Activated CD4-positive, alpha-beta memory T cell treated with anti-CD3 and anti-CD28 coated beads, Interleukin-2, amount 10 ng/mL, durations not matched to agents 7 days and 5 days (primary cell): ENCODE measurements around the gene IFT81. TPM values are rescaled to one million over a fixed set of nuclear protein-coding genes. Genes with fewer than 3 reads are reported as not detected.
"Not testable (repeated sequence)": the region's sequence is repeated elsewhere in the genome, so short reads cannot be mapped to it uniquely, and the experiment has no call there.

Experiments
- CTCF ChIA-PET: fragments of 350-600 bp; sonication (Branson Sonifier 250); formaldehyde crosslinking; loops from one replicate; lab custom pipeline; 2021; ENCODE audit warnings: antibody characterized with exemption, inconsistent platforms; lab: Charles Lee
- POLR2A ChIA-PET: fragments of 350-600 bp; sonication (Branson Sonifier 250); formaldehyde crosslinking; loops from one replicate; lab custom pipeline; 2021; ENCODE audit warnings: antibody characterized with exemption; lab: Charles Lee
- DNase-seq: peaks from one replicate; pipeline ENCODE4 v3.0.0-alpha.2; 2020
- H3K27ac Mint-ChIP-seq: one replicate; pipeline ENCODE4 v1.8.0; 2021; ENCODE audit warnings: mild to moderate bottlenecking, mixed read lengths
- H3K27me3 Mint-ChIP-seq: one replicate; pipeline ENCODE4 v1.8.0; 2021; ENCODE audit warnings: mixed read lengths
- H3K36me3 Mint-ChIP-seq: one replicate; pipeline ENCODE4 v1.8.0; 2021; ENCODE audit warnings: low read depth, mixed read lengths
- H3K4me1 Mint-ChIP-seq: one replicate; pipeline ENCODE4 v1.8.0; 2021; ENCODE audit warnings: mixed read lengths
- H3K4me3 Mint-ChIP-seq: one replicate; pipeline ENCODE4 v1.8.0; 2021; ENCODE audit warnings: mild to moderate bottlenecking, mixed read lengths
- H3K9me3 Mint-ChIP-seq: one replicate; pipeline ENCODE4 v1.8.0; 2021; ENCODE audit warnings: mixed read lengths
- total RNA-seq, 2 experiments: library from RNA; stranded (reverse); gene quantifications; one replicate each; pipeline ENCODE4 v1.2.3, GENCODE V29; 2021

IFT81 gene
- total RNA-seq, 2 experiments from 2014 or later, result 2.0 to 2.6 TPM

DNA sequence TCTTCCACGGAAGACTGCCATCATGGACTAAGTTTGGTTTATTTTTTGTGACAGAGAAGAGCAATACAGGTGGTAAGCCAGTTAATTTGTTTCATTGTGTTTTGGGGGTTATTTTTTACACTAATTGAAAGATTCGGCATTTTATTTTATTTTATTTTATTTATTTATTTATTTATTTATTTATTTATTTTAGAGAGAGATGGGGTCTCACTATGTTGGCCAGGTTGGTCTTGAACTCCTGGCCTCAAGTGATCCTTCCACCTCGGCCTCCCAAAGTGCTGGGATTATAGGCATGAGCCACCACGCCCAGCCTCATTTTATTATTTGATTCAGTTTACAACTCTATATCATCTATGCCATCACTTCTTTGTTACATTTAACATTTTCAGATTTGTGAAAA, 104.2 kb downstream of the IFT81 start:
- H3K27me3 Mint-ChIP-seq, result peaks cover 14% of the 10 kb centered on the region
- DNase-seq, H3K9me3 Mint-ChIP-seq, CTCF ChIA-PET, H3K4me1 Mint-ChIP-seq, H3K36me3 Mint-ChIP-seq, H3K4me3 Mint-ChIP-seq, H3K27ac Mint-ChIP-seq, POLR2A ChIA-PET: not testable (repeated sequence)

DNA sequence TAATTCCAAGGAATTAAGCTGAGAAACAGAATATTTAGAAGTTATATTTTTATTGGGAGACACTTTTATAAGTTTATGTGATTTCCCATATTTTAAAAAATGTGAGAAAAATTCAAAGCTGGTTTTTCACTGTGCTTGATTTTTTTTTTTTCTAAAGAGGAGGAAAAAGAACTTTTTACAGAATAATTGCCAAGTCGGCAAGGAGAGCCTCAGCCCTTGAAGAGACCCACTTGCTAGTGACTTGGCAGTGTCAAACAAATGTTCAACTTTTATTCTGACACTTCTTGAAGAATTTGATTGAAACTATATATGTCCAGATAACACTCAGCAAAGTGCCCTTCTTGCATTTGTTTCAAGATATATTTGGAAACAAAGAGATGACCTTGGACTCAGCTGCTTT, 104.6 kb downstream of the IFT81 start:
- Mint-ChIP-seq H3K27ac (no peak overlapping the region), H3K9me3 (no peaks in the 10 kb centered on the region), H3K4me3 (no peak overlapping the region), H3K4me1 (no peaks in the 10 kb centered on the region), H3K27me3 (peaks cover 18% of the 10 kb centered on the region), H3K36me3 (no peaks in the 10 kb centered on the region)
- CTCF ChIA-PET, result no interaction called here
- POLR2A ChIA-PET, result no interaction called here
- no peak for DNase-seq

DNA sequence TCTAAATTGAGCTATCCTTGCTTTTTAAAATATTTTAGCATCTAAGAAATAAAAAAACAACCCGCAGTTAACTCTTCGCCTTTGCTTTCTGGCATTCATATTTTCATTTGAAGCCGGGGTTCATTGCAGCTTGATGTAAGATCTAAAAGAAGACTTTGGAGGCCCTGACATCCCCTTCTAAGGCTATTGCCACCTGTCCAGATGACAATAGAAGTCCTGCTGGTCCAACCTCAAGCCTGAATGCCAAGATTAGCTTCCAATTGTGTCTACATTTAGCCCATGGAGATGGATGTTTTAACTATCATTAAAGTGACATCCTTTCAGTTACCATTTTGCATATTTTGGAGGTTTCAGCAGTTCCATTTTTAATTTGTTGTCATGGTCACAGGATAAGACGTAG, 105.3 kb downstream of the IFT81 start:
- CTCF ChIA-PET, result no interaction called here
- Mint-ChIP-seq H3K4me1 (no peaks in the 10 kb centered on the region), H3K27me3 (peaks cover 19% of the 10 kb centered on the region), H3K27ac (no peak overlapping the region), H3K9me3 (no peaks in the 10 kb centered on the region), H3K36me3 (no peaks in the 10 kb centered on the region), H3K4me3 (no peak overlapping the region)
- DNase-seq, result no peak
- POLR2A ChIA-PET, result no interaction called here

DNA sequence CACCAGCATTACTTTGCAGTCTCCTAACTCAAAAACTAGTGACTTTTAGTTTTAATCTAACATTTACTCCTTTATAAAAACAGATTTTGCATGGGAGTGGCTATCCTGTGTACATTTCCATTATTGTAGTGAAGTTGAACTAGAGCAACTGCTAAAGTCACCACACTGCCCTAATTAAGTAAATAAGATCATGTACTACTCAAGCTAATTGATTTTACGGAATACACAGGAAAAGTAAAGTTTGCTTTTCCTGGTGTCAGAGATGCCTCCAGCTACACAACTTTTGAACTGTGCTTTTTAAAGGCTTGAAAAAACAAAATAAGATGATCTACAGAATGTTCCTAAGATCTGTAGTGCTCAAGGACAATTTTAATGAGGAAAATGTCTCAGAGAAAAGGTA, 106.5 kb downstream of the IFT81 start:
- no peak overlapping the region for H3K4me3 Mint-ChIP-seq
- no peak overlapping the region for H3K27ac Mint-ChIP-seq
- CTCF ChIA-PET, result interaction anchor here (1.1 kb wide), 1 partner anchor 14 kb away, joined by 3 read pairs; no protein-coding TSS in a partner anchor
- no peak for DNase-seq
- H3K9me3 Mint-ChIP-seq, result no peaks in the 10 kb centered on the region
- no peaks in the 10 kb centered on the region for H3K36me3 Mint-ChIP-seq
- H3K4me1 Mint-ChIP-seq, result no peaks in the 10 kb centered on the region
- peaks cover 23% of the 10 kb centered on the region for H3K27me3 Mint-ChIP-seq
- POLR2A ChIA-PET, result interaction anchor here (1.0 kb wide), 1 partner anchor 9 kb away, joined by 3 read pairs; no protein-coding TSS in a partner anchor

DNA sequence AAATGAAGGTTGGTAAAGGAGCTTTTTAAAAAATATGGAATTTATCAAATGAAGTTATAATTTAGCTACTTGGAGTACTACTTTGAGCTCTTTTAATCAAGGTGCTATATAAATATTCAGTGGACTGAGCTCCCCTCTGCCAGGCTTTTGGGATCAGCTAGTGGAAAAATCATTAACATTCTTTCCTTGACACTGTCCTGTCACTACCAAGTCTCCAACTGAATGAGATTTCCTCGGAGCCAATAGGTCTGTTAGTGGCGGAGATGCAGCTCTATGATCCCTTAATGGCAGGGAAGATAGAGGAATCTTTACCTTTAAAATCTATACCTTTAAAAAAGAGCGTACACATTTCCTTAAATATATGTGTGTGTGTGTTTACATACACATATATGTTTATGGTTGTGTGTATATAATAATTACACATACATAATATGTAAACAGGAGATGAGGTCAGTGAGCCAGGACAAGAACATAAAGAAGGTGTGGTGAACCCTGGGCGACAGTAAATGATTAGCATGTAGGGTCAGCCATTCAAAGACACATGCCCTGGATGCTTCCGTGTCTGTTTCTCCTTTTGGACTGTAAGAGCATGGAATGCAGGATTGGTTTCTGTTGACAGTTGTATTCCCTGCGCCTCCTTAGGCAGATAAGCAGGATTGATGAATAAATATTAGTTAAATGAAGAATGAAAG, 109.2 kb downstream of the IFT81 start:
- no peak overlapping the region for H3K4me3 Mint-ChIP-seq
- CTCF ChIA-PET, result no interaction called here

DNA sequence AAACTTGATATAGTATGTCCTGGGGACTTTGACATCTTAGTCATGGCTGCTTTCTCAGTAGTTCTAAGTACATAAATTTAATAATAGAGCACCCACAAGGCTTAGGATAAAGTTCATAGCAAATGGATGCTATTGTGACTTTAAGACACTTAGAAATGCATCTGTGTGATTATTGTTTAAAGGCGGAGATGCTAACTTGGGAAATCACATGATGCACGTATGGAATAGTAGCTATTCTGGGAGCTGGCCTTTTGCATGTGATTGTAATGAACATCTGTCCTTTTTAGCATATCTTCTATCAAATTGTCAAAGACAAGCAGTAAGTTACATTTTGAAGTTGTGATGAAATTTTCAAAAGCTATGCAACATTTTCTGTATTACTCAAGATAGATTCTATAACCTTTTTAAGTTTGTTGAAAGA, 110.2 kb downstream of the IFT81 start:
- POLR2A ChIA-PET, result no interaction called here
- H3K27ac Mint-ChIP-seq, result no peak overlapping the region
- H3K9me3 Mint-ChIP-seq, result no peaks in the 10 kb centered on the region
- no peaks in the 10 kb centered on the region for H3K4me1 Mint-ChIP-seq
- CTCF ChIA-PET, result no interaction called here
- no peaks in the 10 kb centered on the region for H3K36me3 Mint-ChIP-seq
- peaks cover 16% of the 10 kb centered on the region for H3K27me3 Mint-ChIP-seq
- no peak for DNase-seq
- no peak overlapping the region for H3K4me3 Mint-ChIP-seq

More for the DNA sequence above, 109.2 kb downstream of the IFT81 start:
- Mint-ChIP-seq H3K4me1 (no peaks in the 10 kb centered on the region), H3K9me3 (no peaks in the 10 kb centered on the region), H3K36me3 (no peaks in the 10 kb centered on the region), H3K27me3 (peaks cover 16% of the 10 kb centered on the region), H3K27ac (no peak overlapping the region)
- no peak for DNase-seq
- POLR2A ChIA-PET, result interaction anchor here (1.0 kb wide), 1 partner anchor 34 kb away, joined by 3 read pairs; no protein-coding TSS in a partner anchor

DNA sequence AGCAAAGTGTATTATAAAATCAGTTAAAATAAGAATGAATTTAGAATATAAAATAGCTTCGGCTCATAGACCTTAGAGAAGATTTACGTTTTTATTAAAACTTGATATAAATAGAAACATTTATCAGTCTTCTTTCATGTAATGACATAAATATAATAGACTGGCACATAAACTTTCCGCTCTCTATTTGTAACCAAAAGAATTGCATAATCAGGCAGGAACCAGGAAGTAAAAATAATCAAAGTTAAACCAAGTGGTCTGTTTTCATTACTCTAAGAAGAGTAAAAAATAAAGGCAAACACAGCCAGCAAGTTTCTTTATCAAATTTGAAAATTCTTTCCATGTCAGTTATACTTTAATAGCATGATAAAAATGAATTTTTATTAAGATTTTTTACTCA, 110.6 kb downstream of the IFT81 start:
- Mint-ChIP-seq H3K27me3 (peaks cover 14% of the 10 kb centered on the region), H3K9me3 (no peaks in the 10 kb centered on the region), H3K36me3 (no peaks in the 10 kb centered on the region), H3K4me3 (no peak overlapping the region), H3K4me1 (no peaks in the 10 kb centered on the region), H3K27ac (no peak overlapping the region)
- POLR2A ChIA-PET, result no interaction called here
- CTCF ChIA-PET, result no interaction called here
- DNase-seq, result no peak

DNA sequence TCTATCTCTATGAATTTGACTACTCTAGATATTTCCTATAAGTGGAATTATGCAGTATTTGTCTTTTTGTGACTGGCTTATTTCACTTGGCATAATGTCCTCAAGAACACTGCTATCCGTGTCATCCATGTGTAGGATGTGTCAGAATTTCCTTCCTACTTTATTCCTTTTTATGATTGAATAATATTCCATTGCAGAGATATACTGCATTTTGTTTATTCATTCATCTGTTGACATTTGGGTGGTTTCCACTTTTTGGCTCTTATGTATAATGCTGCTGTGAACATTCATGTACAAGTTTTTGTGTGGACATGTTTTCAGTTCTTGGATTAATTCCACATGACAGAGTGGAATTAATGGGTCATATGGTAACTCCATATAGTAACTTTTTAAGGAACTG, 111.2 kb downstream of the IFT81 start:
- CTCF ChIA-PET, result no interaction called here
- Mint-ChIP-seq H3K4me1 (no peaks in the 10 kb centered on the region), H3K4me3 (no peak overlapping the region), H3K27me3 (peaks cover 14% of the 10 kb centered on the region), H3K36me3 (no peaks in the 10 kb centered on the region), H3K9me3 (no peaks in the 10 kb centered on the region), H3K27ac (no peak overlapping the region)
- POLR2A ChIA-PET, result no interaction called here
- DNase-seq, result no peak

DNA sequence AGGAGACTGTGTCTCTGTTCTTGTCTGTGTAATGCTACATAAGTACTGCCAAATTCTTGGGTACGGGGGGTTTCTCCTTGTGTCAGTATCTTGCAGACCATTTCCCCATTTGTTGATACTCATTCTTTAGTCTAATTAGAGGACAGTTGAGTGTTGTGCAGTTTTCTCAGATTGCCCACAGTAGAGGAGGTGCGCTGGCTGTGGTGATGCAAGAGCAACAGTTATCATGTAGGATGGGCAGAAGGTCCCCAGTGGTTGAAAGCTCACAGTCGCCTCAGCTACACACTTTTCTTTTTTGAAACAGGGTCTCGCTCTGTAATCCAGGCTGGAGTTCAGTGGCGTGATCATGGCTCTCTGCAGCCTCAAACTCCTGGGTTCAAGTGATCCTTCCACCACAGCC, 119.1 kb downstream of the IFT81 start:
- no peak for DNase-seq
- H3K27me3 Mint-ChIP-seq, result peaks cover 8% of the 10 kb centered on the region
- no peak overlapping the region for H3K4me3 Mint-ChIP-seq
- no peak overlapping the region for H3K27ac Mint-ChIP-seq
- H3K36me3 Mint-ChIP-seq, result no peaks in the 10 kb centered on the region
- H3K9me3 Mint-ChIP-seq, result no peaks in the 10 kb centered on the region
- H3K4me1 Mint-ChIP-seq, result no peaks in the 10 kb centered on the region
- CTCF ChIA-PET, result interaction anchor here (0.6 kb wide), 1 partner anchor 9 kb away, joined by 3 read pairs; no protein-coding TSS in a partner anchor
- POLR2A ChIA-PET, result interaction anchor here (1.0 kb wide), 1 partner anchor 141 kb away, joined by 3 read pairs; no protein-coding TSS in a partner anchor

DNA sequence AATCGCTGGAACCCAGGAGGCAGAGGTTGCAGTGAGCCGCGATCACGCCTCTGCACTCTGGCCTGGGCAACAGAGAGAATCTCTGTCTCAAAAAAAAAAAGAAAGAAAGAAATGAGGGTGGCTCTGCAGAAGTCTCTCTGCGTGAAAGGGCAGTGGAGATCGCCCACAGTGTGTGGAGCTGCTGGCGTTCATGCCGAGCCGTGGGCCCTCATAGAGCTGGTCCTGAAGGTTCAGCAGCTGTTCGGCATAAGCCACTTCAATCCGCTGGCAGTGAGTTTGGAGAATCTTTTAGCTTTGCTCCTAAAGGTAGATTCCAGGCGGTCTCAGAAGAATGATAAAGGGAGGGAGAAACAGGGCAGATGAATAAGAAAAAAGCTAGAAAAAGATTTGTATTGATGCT, 120.2 kb downstream of the IFT81 start:
- H3K4me1 Mint-ChIP-seq, result no peaks in the 10 kb centered on the region
- no peak overlapping the region for H3K27ac Mint-ChIP-seq
- CTCF ChIA-PET, result interaction anchor here (1.0 to 1.8 kb wide), 6 partner anchors 8 to 187 kb away, joined by 3 to 10 read pairs (median 4); no protein-coding TSS in a partner anchor

DNA sequence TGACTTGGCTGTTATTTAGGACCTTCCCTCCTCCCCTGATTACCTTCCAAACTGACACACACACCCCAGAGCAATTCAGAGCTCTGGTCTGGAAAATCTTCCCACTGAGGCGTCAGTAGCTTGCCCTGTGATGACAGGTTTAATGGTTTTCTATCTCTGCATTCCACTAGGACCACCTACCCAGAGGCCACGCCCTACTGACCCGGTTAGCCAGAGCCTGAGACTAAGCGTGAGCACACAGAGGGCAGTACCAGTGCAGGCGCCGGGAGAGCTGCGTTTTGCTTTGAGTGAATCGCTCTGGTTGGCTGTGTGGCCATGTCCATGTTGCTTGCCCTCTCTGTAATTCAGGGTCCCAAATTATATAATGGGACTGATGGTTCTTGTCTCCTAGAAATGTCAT, 120.7 kb downstream of the IFT81 start:
- no peaks in the 10 kb centered on the region for H3K36me3 Mint-ChIP-seq
- H3K4me1 Mint-ChIP-seq, result no peaks in the 10 kb centered on the region
- ChIA-PET CTCF (interaction anchor here (1.0 to 1.8 kb wide), 6 partner anchors 9 to 187 kb away, joined by 3 to 10 read pairs (median 4); no protein-coding TSS in a partner anchor), POLR2A (no interaction called here)
- no peaks in the 10 kb centered on the region for H3K9me3 Mint-ChIP-seq
- H3K27me3 Mint-ChIP-seq, result peaks cover 6% of the 10 kb centered on the region
- no peak overlapping the region for H3K27ac Mint-ChIP-seq
- no peak overlapping the region for H3K4me3 Mint-ChIP-seq
- DNase-seq, result no peak

More for the DNA sequence above, 120.2 kb downstream of the IFT81 start:
- no peaks in the 10 kb centered on the region for H3K36me3 Mint-ChIP-seq
- POLR2A ChIA-PET, result no interaction called here
- H3K27me3 Mint-ChIP-seq, result peaks cover 6% of the 10 kb centered on the region
- no peak for DNase-seq
- H3K9me3 Mint-ChIP-seq, result no peaks in the 10 kb centered on the region
- H3K4me3 Mint-ChIP-seq, result no peak overlapping the region

DNA sequence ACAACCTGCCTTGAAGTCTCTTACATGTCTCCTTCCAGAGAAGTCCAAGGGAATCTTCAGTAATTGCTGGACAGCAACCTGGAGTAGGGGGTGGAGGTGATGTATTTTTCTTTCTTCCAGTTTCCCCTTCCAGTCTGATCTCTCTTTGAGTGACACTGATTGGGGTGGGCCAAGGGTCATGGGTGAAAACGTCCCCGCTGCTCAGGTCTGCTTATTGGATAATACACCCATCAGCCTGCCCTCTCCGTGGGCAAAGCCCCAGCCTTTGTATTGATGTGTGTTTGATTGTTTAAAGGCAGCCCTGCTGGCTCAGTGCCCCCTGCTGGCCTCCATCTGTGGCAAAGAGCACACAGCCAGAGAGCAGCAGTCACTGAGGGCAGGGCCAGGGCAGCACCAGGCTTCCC, 121.2 kb downstream of the IFT81 start:
- Mint-ChIP-seq H3K27me3 (peaks cover 6% of the 10 kb centered on the region), H3K4me3 (no peak overlapping the region), H3K9me3 (no peaks in the 10 kb centered on the region), H3K36me3 (no peaks in the 10 kb centered on the region), H3K27ac (no peak overlapping the region), H3K4me1 (no peaks in the 10 kb centered on the region)
- CTCF ChIA-PET, result interaction anchor here (1.3 to 1.8 kb wide), 4 partner anchors 9 to 186 kb away, joined by 3 to 10 read pairs (median 4); no protein-coding TSS in a partner anchor
- peak; percentile 62 for DNase-seq
- POLR2A ChIA-PET, result no interaction called here

DNA sequence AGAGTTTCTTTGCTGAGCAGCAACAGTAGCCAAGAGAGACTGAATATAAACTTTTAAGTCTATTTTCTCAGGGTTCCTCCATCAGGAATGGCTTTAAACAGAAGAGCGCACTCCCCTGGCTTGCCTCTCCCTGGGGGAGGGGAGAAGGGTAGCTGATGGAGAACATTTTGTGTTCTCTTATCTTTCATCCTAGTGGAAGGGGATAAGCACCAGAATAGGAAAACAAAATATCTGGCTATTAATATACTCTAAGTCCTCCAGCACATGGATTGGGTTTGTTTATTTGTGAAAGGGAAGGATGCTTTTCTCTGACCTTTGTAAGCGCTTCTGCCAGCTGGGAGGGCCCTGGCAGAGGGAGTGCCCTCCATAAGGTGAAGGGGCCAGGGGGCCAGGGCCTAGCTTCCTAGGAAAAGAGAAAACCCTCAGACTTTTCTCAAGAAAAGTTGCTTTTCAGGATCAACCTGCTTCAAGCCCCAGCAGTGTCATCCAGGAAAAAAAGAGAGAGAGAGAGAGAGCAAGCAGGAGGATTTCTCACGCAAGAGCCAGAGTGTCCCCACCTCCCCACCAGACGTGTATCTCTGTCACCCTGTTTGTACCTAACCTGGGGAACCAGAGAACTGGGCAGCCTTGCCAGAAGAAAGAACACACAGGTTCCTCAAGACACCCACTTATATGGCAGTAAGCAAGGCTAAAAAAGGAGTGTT, 122.6 kb downstream of the IFT81 start:
- H3K27ac Mint-ChIP-seq, result no peak overlapping the region
- H3K36me3 Mint-ChIP-seq, result no peaks in the 10 kb centered on the region
- no peak overlapping the region for H3K4me3 Mint-ChIP-seq
- CTCF ChIA-PET, result interaction anchor here (0.9 kb wide), 1 partner anchor 148 kb away, joined by 4 read pairs; no protein-coding TSS in a partner anchor
- H3K9me3 Mint-ChIP-seq, result no peaks in the 10 kb centered on the region
- POLR2A ChIA-PET, result no interaction called here
- peaks cover 3% of the 10 kb centered on the region for H3K27me3 Mint-ChIP-seq
- DNase-seq, result no peak
- H3K4me1 Mint-ChIP-seq, result no peaks in the 10 kb centered on the region
